ENCODE measurements around the gene DDIT3. TPM values are rescaled to one million over a fixed set of nuclear protein-coding genes. Genes with fewer than 3 reads are reported as not detected.
"Not testable (repeated sequence)": the region's sequence is repeated elsewhere in the genome, so short reads cannot be mapped to it uniquely, and the experiment has no call there.

The DDIT3 gene
- total RNA-seq, 1 donor from 2014 or later = 24.0 TPM

- intact Hi-C loops (cut with DNase I) = no loop called here
- no peak for DNase-seq (ENCODE audit: low spot score)
These were observed 3.6 kb downstream of the DDIT3 start for GRCh38 chr12:57516617-57517153.

GRCh38 chr12:57515934-57516541 is 4.3 kb downstream of the DDIT3 start:
- intact Hi-C loops (cut with DNase I) = no loop called here
- no peak for DNase-seq (ENCODE audit: low spot score)

GRCh38 chr12:57515408-57515933 is 4.8 kb downstream of the DDIT3 start:
- no peak for DNase-seq (ENCODE audit: low spot score)
- intact Hi-C loops (cut with DNase I) = no loop called here

DNA sequence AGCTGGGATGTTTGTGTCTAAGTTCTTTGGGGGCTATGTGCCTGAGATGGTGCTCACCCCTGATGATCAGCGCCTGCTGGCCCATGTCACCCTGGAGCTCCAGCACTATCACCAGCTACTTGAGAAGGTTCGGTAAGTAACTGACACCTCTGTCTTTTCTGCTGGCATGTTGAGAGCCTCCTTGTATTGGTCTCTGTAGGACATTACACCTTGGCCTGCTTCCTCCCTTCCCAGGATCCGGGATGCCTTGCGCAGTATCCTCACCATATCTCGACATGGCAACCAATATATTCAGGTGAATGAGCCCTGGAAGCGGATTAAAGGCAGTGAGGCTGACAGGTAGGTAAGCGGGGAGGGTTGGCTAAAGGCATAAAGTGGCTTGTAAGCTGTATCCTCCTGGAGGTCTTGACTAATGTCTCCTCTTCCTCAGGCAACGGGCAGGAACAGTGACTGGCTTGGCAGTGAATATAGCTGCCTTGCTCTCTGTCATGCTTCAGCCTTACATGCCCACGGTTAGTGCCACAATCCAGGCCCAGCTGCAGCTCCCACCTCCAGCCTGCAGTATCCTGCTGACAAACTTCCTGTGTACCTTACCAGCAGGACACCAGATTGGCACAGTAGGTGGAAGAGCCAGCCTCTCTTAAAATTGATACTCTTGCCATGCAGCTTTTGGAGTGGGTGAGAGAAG is 5.5 kb downstream of the DDIT3 start:
- intact Hi-C loops (cut with DNase I) = no loop called here

GRCh38 chr12:57514246-57514645 is 6.1 kb downstream of the DDIT3 start:
- DNase-seq (ENCODE audit: low spot score); intact Hi-C loops (cut with DNase I): not testable (repeated sequence)

More for the DNA sequence above, 5.5 kb downstream of the DDIT3 start:
- no peak for DNase-seq (ENCODE audit: low spot score)

- DNase-seq (ENCODE audit: low spot score); intact Hi-C loops (cut with DNase I): not testable (repeated sequence)
These were observed 6.6 kb downstream of the DDIT3 start for GRCh38 chr12:57513677-57514076.

DNA sequence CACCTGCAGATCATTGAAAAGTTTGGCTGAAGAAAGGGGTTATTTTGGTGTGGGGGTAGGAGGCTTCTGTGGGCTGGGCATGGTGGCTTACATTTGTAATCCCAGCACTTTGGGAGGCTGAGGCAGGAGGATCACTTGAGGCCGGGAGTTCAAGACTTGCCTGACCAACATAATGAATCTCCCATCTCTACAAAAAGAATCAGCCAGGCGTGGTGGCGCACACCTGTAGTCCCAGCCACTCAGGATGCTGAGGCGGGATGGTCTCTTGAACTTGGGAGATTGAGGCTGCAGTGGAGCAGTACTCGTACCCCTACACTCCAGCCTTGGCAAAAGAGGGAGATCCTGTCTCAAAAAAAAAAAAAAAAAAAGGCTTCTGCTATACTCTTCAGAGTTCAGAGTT is 7.0 kb downstream of the DDIT3 start:
- intact Hi-C loops (cut with DNase I) = no loop called here
- DNase-seq (ENCODE audit: low spot score) = no peak

DNA sequence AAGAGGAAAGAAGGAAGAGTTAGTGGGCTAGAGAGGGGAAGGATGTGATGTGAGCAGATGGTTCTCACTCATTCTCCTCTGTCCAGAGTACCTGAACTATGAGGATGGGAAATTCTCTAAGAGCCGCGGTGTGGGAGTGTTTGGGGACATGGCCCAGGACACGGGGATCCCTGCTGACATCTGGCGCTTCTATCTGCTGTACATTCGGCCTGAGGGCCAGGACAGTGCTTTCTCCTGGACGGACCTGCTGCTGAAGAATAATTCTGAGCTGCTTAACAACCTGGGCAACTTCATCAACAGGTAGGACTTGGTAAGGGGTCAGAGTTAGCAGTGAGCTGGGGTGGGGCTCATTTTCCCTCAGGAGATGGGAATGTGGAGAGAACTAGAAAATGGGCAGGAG is 7.6 kb downstream of the DDIT3 start:
- intact Hi-C loops (cut with DNase I) = no loop called here
- DNase-seq (ENCODE audit: low spot score) = no peak

GRCh38 chr12:57511588-57512325 is 8.6 kb downstream of the DDIT3 start:
- intact Hi-C loops (cut with DNase I) = no loop called here

GRCh38 chr12:57511161-57511560 is 9.2 kb downstream of the DDIT3 start:
- intact Hi-C loops (cut with DNase I) = no loop called here
- no peak for DNase-seq (ENCODE audit: low spot score)

More at GRCh38 chr12:57511588-57512325, 8.6 kb downstream of the DDIT3 start:
- no peak for DNase-seq (ENCODE audit: low spot score)

DNA sequence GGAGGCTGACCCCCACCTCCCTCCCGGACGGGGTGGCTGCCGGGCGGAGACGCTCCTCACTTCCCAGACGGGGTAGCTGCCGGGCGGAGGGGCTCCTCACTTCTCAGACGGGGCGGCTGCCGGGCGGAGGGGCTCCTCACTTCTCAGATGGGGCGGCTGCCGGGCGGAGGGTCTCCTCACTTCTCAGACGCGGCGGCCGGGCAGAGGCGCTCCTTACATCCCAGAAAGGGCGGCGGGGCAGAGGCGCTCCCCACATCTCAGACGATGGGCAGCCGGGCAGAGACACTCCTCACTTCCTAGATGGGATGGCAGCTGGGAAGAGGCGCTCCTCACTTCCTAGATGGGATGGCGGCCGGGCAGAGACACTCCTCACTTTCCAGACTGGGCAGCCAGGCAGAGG is 12.5 kb downstream of the DDIT3 start:
- DNase-seq (ENCODE audit: low spot score); intact Hi-C loops (cut with DNase I): not testable (repeated sequence)

- intact Hi-C loops (cut with DNase I) = not testable (repeated sequence)
These were observed 13.8 kb downstream of the DDIT3 start for GRCh38 chr12:57506541-57506940.

GRCh38 chr12:57502311-57502969 is 17.9 kb downstream of the DDIT3 start:
- DNase-seq (ENCODE audit: low spot score); intact Hi-C loops (cut with DNase I): not testable (repeated sequence)

More at GRCh38 chr12:57506541-57506940, 13.8 kb downstream of the DDIT3 start:
- not testable (repeated sequence) for DNase-seq (ENCODE audit: low spot score)

DNA sequence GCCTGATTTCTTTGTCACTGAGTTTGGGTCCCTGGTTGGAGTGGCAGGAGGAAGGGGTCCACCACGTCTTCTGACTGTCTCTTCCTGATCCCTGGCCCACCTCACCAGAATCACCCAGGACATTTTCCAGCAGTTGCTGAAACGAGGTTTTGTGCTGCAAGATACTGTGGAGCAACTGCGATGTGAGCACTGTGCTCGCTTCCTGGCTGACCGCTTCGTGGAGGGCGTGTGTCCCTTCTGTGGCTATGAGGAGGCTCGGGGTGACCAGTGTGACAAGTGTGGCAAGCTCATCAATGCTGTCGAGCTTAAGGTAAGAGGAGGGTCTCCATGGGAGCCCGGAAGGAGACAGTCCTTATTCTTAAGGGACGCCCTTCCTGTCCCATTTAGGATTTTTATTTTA is 20.1 kb downstream of the DDIT3 start:
- no peak for DNase-seq (ENCODE audit: low spot score)
- intact Hi-C loops (cut with DNase I) = no loop called here

DNA sequence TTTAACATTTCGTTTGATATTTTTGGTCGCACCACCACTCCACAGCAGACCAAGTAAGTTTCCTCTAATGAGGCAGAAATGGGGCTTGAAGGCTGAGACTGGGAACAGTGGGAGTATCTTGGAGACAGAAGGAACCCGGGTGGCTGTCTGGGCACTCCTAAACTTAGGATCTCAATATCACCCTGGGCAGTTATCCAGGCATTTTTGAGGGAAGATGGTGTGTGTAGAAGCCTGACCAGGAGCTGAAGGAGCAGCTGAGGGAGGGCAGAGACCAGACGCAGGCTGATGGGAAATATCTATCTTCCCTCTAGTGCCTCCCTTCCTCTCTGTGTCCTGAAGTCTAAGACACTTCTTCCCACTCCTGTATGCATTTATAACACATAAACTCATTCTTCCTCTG is 21.7 kb downstream of the DDIT3 start:
- intact Hi-C loops (cut with DNase I) = no loop called here
- no peak for DNase-seq (ENCODE audit: low spot score)

- no peak for DNase-seq (ENCODE audit: low spot score)
- intact Hi-C loops (cut with DNase I) = no loop called here
These were observed 22.2 kb downstream of the DDIT3 start for GRCh38 chr12:57498132-57498502.

DNA sequence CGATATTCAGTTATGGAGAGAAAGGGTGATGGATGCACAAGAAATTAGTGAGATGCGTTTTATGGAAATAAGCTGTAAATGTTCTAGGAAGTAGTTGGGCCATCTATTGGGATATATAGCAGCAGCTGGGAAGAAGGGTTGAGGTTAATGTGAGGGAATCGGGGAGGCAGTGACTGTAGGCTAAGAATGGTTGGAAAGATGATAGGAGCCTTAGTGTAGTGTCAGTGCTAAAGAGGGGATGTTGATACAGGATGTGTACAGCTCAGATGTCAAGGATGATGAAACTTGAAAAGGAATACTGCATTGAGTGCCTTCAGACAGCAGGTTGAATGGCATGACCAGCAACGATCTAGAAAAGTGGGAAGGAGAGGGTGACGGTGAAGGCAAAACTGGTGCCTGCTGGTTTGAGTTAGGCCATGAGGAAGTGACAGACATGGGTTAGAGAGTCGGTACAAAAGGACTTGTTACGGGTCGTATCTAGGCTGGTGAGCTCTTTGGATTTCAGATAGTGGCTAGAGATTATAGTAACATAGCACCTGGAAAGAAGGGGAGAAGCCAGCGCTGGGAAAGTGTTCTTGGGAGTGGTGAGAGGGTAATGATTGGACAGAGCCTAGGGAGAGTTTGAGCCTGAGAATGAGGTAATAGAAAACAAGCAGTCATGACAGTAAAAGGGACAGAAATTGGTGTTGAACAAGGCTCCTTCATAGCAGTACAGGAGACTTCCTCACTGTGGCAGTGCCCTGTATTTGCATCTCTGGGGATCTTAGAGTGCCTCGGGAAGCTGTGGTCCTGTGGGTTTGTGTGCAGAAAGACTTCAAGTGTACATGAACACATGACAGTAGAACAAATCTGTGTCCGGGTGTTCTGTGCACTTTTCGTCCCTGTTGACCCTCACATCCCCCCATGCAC is 22.8 kb downstream of the DDIT3 start:
- DNase-seq (ENCODE audit: low spot score) = no peak
- intact Hi-C loops (cut with DNase I) = no loop called here

GRCh38 chr12:57496822-57497221 is 23.5 kb downstream of the DDIT3 start:
- DNase-seq (ENCODE audit: low spot score) = no peak
- intact Hi-C loops (cut with DNase I) = no loop called here

All from cardiac septum (tissue), 1 donor.